ENCODE measurements around the gene RGS12. TPM values are rescaled to one million over a fixed set of nuclear protein-coding genes. Genes with fewer than 3 reads are reported as not detected.

RGS12 gene
- total RNA-seq = 2.9 and 4.0 TPM in 2 replicates

DNA sequence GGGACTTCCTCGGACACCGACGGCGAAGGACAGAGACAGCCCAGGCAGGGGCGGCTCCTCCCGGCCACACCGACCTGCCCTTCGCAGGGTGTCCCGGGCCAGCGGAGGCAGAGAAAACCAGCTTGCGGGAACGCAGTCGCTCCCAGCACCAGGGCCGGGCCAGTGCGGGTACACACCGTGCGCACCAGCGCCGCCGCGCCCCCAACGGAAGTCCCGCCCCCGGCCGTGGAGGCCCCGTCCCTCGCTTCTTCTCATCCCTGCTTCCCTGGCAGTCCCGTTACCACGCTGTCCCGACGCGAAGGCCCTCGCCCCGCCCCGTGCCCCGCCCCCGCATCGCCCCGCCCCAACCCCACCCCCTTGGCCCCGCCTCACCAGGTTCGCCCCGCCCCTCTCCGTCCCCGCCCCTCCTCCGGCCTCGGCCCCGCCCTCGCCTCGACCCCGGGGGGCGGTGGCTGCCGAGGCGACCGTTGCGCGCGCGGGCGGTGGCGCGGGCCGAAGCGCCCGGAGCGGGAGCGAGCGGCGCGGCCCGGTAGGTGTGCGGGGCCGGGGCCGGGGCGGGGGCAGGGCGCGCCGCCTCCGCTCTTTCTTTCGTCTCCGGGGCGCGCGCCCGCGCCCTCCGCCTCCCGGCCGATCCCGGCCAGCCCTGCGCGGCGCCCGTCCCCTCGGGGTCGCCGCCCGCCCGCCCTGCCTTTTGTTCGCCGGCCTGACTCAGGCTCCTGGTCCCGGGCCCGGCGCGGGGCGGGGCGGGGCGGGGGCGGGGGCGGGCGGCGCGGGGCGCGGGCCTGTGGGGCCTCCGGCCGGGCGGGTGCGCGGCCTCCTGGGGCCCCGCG is at the start of gene RGS12:
Gene RGS12, plus strand, starts transcription at position 451 of the 830 bp plus-strand sequence. CDS start 23,150 bp downstream, outside the sequence.

GRCh38 chr4:3248811-3249661 is 43.8 kb upstream of the RGS12 start, which contains the start of gene MSANTD1:
TSS of gene MSANTD1 (plus strand) at chr4:3249159. CDS start at chr4:3249223, 64 bp downstream.

Other genes with a start within 250 kb of the RGS12 start
- not detected in 2 replicates for gene HTT-AS, start 218.5 kb upstream of the RGS12 start, total RNA-seq
- 11.0 and 32.7 TPM in 2 replicates for gene HTT, start 218.3 kb upstream of the RGS12 start, total RNA-seq
- gene MSANTD1, start 43.9 kb upstream of the RGS12 start, total RNA-seq = 0.36 TPM in 1 of 2 replicates, not detected in the other
- not detected in 2 replicates for gene HGFAC, start 148.9 kb downstream of the RGS12 start, total RNA-seq
- not detected in 2 replicates for gene DOK7, start 170.3 kb downstream of the RGS12 start, total RNA-seq
- 154 and 246 TPM in 2 replicates for gene LRPAP1, start 239.4 kb downstream of the RGS12 start, total RNA-seq